ENCODE measurements around the gene JAZF1.
"Not testable (repeated sequence)": the region's sequence is repeated elsewhere in the genome, so short reads cannot be mapped to it uniquely, and the experiment has no call there.

JAZF1 gene

DNA sequence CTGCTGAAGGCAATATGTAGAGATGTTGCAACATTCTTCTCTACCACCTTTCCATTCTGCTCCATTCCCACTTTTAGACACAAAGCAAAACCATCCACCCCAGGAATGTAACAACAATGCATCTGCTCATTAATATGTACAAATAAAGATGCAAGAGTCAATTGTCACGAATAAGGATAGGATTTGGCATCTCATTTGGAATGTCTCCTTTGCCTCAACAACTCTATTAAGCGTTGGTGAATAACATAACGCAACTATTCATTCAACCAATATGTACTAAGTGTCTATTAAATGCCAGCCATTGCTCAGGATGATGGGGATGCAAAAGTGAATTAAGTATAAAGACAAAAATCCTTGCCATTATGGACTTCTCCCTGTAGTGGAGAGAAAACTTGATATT, 152.1 kb downstream of the JAZF1 start:
- no peak overlapping the region for H3K4me3 ChIP-seq (ENCODE audit: low read depth, low read length)
- DNase-seq (ENCODE audit: low read depth) = no peak

DNA sequence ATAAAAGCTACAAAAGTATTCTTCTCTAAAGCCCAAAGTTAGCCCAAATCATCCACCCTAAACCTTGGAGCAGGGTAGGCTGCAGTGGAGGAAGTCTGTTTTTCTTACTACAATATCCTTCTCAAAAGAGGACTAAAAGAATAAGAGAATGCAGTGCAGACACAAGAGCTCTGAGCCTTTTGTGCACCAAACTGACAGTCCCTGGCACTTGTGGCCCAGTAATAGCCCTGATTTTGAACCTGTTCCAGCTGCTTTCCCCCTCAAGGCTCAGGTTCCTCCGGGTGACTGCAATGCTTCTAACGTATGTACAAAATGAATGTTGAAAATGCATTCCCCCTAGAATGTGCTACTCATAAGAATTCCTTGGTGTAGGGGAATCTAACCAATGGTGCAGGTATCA, 154.4 kb downstream of the JAZF1 start:
- DNase-seq (ENCODE audit: low read depth) = no peak
- H3K4me3 ChIP-seq (ENCODE audit: low read depth, low read length) = no peak overlapping the region

DNA sequence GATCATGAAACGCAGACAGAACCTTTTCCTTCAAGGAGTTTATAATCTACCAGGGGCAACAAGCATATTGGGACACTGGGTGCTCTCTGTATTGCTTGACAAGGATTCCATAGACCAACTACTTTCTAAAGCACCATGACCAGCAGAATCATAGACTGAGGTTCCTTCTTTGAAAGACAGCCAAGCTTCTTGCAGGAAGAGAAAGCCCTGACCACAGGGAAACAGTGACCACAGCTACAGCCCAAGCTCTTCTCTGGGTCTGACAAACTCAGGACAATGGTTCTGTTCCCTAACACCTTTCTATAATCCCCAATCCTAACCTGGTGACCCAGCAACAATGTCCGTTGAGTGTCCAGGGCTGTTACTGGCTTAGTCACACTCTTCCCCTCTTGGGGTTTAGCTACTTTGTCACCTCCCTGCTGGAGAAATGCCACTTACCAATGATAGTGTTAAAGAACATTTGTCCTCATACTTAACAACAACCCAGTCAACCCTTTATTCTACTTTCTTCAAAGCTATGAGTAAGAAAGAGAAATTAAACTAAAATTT, 155.7 kb downstream of the JAZF1 start:
- DNase-seq (ENCODE audit: low read depth) = no peak
- no peak overlapping the region for H3K4me3 ChIP-seq (ENCODE audit: low read depth, low read length)

DNA sequence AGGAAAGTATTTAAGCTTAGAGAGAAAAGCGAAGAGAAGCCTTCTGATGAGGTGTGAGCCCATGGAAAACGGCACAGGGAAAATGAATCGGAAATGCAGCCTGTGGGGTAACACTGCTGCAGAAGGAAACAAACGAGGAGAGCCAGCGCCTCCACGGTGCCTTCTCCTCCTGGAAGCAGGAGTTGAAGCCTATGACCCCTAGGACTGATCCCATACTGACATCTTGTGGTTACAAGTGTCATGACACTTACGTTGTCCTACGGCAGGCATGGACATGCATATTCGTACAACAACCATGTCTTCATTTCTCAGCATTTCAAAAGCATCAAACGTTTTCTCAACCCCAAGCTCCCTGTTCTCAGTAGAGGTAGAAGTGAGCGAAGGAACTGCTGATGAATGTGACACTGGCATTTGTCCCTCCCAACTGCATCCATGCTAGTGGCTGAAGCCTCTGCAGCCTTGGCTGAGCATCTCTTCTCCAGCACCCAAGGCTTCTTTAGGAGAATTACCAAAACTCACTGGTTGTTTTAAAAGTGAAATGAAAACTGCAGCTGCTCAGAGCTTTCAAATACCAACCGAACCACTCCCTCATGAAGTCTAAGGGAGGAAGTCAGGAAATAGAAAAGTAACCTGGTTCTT, 160.2 kb downstream of the JAZF1 start:
- H3K4me3 ChIP-seq (ENCODE audit: low read depth, low read length) = no peak overlapping the region
- DNase-seq (ENCODE audit: low read depth) = peak; percentile 41

DNA sequence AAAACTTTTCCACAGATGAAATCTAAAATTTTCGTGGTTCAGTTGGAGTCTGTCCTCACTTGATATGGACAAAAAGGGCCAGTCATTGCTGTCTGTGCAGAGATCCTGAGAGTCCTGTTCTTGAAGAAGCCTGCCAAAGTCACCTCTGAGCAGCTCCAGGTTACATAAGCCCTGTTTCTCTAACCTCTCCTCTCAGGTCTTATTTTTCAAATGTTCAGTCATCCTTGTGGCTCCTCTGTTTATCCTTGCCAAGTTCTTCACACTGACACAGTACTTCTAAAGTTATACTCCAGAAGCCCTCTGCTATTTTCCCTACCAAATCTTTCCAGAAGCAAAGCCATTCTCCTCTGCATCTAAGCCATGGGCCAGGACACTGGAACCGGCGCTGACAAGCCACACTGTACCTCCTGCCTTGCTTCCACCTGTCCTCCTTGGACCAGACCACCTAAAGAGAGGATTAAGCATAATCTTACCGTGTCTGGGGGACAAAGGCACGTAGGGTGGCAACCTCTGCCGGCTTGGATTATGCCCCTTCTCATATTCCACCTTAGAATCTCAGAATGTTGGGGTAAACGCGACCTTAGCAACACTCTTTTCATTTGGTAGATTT, 161.6 kb downstream of the JAZF1 start:
- no peak overlapping the region for H3K4me3 ChIP-seq (ENCODE audit: low read depth, low read length)
- DNase-seq (ENCODE audit: low read depth) = no peak

GRCh38 chr7:28018446-28018845, 162.1 kb downstream of the JAZF1 start:
- no peak overlapping the region for H3K4me3 ChIP-seq (ENCODE audit: low read depth, low read length)
- no peak for DNase-seq (ENCODE audit: low read depth)

GRCh38 chr7:28018020-28018419, 162.6 kb downstream of the JAZF1 start:
- DNase-seq (ENCODE audit: low read depth) = no peak
- H3K4me3 ChIP-seq (ENCODE audit: low read depth, low read length) = no peak overlapping the region

GRCh38 chr7:28017372-28017771, 163.2 kb downstream of the JAZF1 start:
- DNase-seq (ENCODE audit: low read depth) = no peak
- H3K4me3 ChIP-seq (ENCODE audit: low read depth, low read length) = no peak overlapping the region

GRCh38 chr7:28016297-28016696, 164.3 kb downstream of the JAZF1 start:
- no peak overlapping the region for H3K4me3 ChIP-seq (ENCODE audit: low read depth, low read length)
- no peak for DNase-seq (ENCODE audit: low read depth)

- no peak overlapping the region for H3K4me3 ChIP-seq (ENCODE audit: low read depth, low read length)
- no peak for DNase-seq (ENCODE audit: low read depth)
Observed at GRCh38 chr7:28015169-28015568, 165.4 kb downstream of the JAZF1 start.

DNA sequence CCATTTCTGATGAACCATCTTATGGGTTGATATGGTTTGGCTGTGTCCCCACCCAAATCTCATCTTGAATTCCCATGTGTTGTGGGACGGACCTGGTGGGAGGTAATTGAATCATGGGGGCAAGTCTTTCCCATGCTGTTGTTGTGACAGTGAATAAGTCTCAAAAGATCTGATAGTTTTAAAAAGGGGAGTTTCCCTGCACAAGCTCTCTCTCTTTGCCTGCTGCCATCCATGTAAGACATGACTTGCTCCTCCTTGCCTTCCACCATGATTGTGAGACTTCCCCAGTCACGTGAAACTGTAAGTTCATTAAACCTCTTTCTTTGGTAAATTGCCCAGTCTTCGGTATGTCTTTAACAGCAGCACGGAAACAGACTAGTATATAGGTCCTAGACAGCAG, 166.3 kb downstream of the JAZF1 start:
- H3K4me3 ChIP-seq (ENCODE audit: low read depth, low read length); DNase-seq (ENCODE audit: low read depth): not testable (repeated sequence)

- DNase-seq (ENCODE audit: low read depth) = no peak
- H3K4me3 ChIP-seq (ENCODE audit: low read depth, low read length) = no peak overlapping the region
Observed at GRCh38 chr7:28013441-28013840, 167.2 kb downstream of the JAZF1 start.

DNA sequence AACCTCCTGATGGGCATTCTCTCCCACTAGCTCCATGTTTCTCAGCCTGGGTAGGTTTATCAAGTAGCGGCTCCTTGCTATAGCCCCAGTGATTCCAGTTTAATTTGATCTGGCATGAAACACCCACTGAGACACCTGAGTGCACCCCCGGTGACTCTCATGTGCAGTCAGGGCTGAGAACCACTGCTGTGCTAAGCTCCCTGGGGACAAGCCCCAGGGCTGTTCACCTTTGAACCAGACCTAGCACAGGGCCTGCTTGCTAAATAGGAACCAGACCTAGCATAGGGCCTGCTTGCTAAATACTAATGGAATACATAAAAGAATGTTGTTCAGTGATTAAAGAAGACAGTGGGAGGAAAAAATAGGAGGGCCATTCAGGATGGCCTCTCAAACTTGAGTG, 167.6 kb downstream of the JAZF1 start:
- no peak for DNase-seq (ENCODE audit: low read depth)
- no peak overlapping the region for H3K4me3 ChIP-seq (ENCODE audit: low read depth, low read length)

GRCh38 chr7:28008911-28009310, 171.7 kb downstream of the JAZF1 start:
- no peak overlapping the region for H3K4me3 ChIP-seq (ENCODE audit: low read depth, low read length)
- no peak for DNase-seq (ENCODE audit: low read depth)

GRCh38 chr7:28008171-28008570, 172.4 kb downstream of the JAZF1 start:
- no peak for DNase-seq (ENCODE audit: low read depth)
- H3K4me3 ChIP-seq (ENCODE audit: low read depth, low read length) = no peak overlapping the region

DNA sequence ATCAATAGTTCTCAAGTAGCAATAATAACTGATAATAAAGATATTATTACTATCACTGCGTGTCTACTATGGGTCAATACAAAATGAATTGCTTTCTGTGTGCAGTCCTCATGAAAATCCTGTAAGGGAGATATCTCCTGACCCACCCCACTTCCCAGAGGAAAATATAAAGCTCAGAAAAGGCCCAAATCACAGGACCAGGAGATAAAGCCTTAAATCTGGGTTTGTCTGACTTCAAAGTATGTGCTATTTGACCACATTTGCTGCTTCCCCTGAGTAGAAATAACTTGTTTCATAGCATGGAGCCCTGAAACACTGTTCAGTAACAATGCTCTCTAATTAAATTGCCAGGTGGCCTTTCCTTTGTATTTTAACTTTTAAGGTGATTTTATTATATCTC, 174.1 kb downstream of the JAZF1 start:
- no peak overlapping the region for H3K4me3 ChIP-seq (ENCODE audit: low read depth, low read length)
- no peak for DNase-seq (ENCODE audit: low read depth)

GRCh38 chr7:28005847-28006231, 174.8 kb downstream of the JAZF1 start:
- no peak for DNase-seq (ENCODE audit: low read depth)
- H3K4me3 ChIP-seq (ENCODE audit: low read depth, low read length) = no peak overlapping the region

DNA sequence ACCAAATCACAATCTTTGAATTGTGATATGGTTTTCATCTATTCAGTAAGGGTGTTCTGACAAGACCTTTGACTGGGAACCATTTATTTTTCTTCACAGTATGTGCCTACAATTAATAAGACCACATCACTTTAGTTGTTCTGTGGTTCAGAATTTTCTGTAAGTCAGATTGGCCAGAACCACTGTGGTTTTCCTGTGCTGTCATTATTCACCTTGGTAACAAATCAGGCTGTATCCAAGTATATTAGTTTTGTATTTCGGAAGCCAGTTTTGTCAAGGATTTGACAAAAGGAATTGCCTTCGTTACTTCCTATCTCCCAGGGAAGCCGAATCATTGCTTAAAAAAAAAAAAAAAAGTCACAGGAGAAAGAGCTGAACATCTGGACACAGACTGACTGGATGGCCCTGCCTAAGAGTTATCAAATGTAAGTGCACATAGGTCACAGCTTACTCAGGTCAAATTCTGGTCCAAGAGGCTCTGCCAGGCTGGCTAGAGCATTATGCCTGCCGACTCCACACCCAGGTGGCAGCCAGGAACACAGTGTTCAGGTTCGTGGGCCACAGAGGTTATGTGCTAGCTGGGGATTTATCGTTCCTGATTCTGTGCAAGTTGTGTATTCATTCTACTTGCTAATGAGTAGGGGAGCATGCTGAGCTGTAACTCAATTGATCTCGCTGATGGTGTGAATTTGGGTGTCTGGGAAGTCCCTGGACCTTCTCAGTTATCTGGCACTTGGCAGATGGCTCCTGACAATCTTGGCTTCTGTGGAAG, 175.3 kb downstream of the JAZF1 start:
- no peak for DNase-seq (ENCODE audit: low read depth)
- no peak overlapping the region for H3K4me3 ChIP-seq (ENCODE audit: low read depth, low read length)

- no peak overlapping the region for H3K4me3 ChIP-seq (ENCODE audit: low read depth, low read length)
- DNase-seq (ENCODE audit: low read depth) = no peak
Observed at GRCh38 chr7:28003408-28003807, 177.2 kb downstream of the JAZF1 start.

GRCh38 chr7:28002638-28003037, 178.0 kb downstream of the JAZF1 start:
- DNase-seq (ENCODE audit: low read depth) = no peak
- H3K4me3 ChIP-seq (ENCODE audit: low read depth, low read length) = no peak overlapping the region

GRCh38 chr7:28001896-28002295, 178.7 kb downstream of the JAZF1 start:
- H3K4me3 ChIP-seq (ENCODE audit: low read depth, low read length) = no peak overlapping the region
- no peak for DNase-seq (ENCODE audit: low read depth)

Measured in skeletal muscle cell (primary cell).